Mucosa of descending colon (tissue), 3 donors: ENCODE measurements around the gene FBRSL1. TPM values are rescaled to one million over a fixed set of nuclear protein-coding genes. Genes with fewer than 3 reads are reported as not detected.

Experiments used
- ATAC-seq: fragments of 200-7000 bp; cut with Tn5 transposase; one replicate; pipeline ENCODE4 v1.9.1; 2020; ENCODE audit warnings: mild to moderate bottlenecking, moderate library complexity
- DNase-seq, 3 donors: peaks; one replicate each; pipeline ENCODE4 v3.0.0-alpha.2; 2020
- H3K36me3 ChIP-seq: fragments of 200-600 bp; one replicate; pipeline ENCODE4 v1.8.0; 2021; ENCODE audit warnings: low read depth, mild to moderate bottlenecking
- H3K4me1 ChIP-seq: fragments of 200-600 bp; one replicate; pipeline ENCODE4 v1.8.0; 2021; ENCODE audit warnings: low read depth, mild to moderate bottlenecking
- H3K4me3 ChIP-seq: fragments of 200-600 bp; one replicate; pipeline ENCODE4 v1.8.0; 2021; ENCODE audit warnings: mild to moderate bottlenecking
- H3K9me3 ChIP-seq: fragments of 200-600 bp; one replicate; pipeline ENCODE4 v1.8.0; 2021; ENCODE audit warnings: mild to moderate bottlenecking
- CTCF ChIP-seq: fragments of 200-600 bp; IDR thresholded peaks from one replicate; pipeline ENCODE4 v1.8.0; 2022; ENCODE audit warnings: antibody characterized with exemption, mild to moderate bottlenecking
- intact Hi-C, 2 donors: fragments of 100-400 bp; cut with DNase I in 1 of 2; cut with micrococcal nuclease in 1 of 2; formaldehyde crosslinking; loops; one replicate each; pipeline versions ENCODE4 v1.11.0 to v1.11.1; 2022; cut with DNase I, micrococcal nuclease
- total RNA-seq, 3 donors: library from RNA; stranded (reverse); fragmentation: NEBNext Ultra II Directional in 2 of 3; extraction: Animal tissue kit (Norgen Biotek cat#: 25700) in 2 of 3; gene quantifications; one replicate each; pipeline versions ENCODE4 v1.2.1 to v1.2.4, GENCODE V29; 2021 to 2023
- donor health status: DM: no; HTN: no; CAD: no; lungs with moderate emphysema.
- donor health status: DM: no; HTN: no; CAD: no.
- donor health status: DM: no; HTN: yes; CAD: no.

The FBRSL1 gene
- total RNA-seq, 3 donors from 2014 or later, result 54.7 to 68.5 (median 55.6) TPM

GRCh38 chr12:132489078-132489601, 811 bp upstream of the FBRSL1 start:
- H3K4me3 ChIP-seq, result peak overlapping the region; percentile 32
- no peaks in the 10 kb centered on the region for H3K9me3 ChIP-seq
- DNase-seq (peak; percentile 55 to 88 (median 81)), ATAC-seq (peak; percentile 64)
- no peaks in the 10 kb centered on the region for H3K36me3 ChIP-seq
- intact Hi-C loops, result no loop called here
- no peak for TF ChIP-seq CTCF
- peaks cover 32% of the 10 kb centered on the region for H3K4me1 ChIP-seq

- Histone ChIP-seq H3K4me3 (peak overlapping the region; percentile 44), H3K9me3 (no peaks in the 10 kb centered on the region), H3K36me3 (no peaks in the 10 kb centered on the region), H3K4me1 (peaks cover 43% of the 10 kb centered on the region)
- ATAC-seq (no peak), DNase-seq (peak in 1 of 3 donors; percentile 69)
- intact Hi-C loops, result no loop called here
- TF ChIP-seq CTCF, result no peak
Observed at GRCh38 chr12:132490422-132491137, 629 bp downstream of the FBRSL1 start.

GRCh38 chr12:132491138-132491663, 1.2 kb downstream of the FBRSL1 start:
- Histone ChIP-seq H3K4me1 (peaks cover 43% of the 10 kb centered on the region), H3K36me3 (no peaks in the 10 kb centered on the region), H3K4me3 (peak overlapping the region; percentile 44), H3K9me3 (no peaks in the 10 kb centered on the region)
- no peak for TF ChIP-seq CTCF
- no peak for DNase-seq
- intact Hi-C loops, result no loop called here
- no peak for ATAC-seq

GRCh38 chr12:132491761-132492378, 1.9 kb downstream of the FBRSL1 start:
- Histone ChIP-seq H3K9me3 (no peaks in the 10 kb centered on the region), H3K36me3 (no peaks in the 10 kb centered on the region), H3K4me1 (peaks cover 43% of the 10 kb centered on the region), H3K4me3 (no peak overlapping the region)
- DNase-seq (no peak), ATAC-seq (no peak)
- no peak for TF ChIP-seq CTCF
- intact Hi-C loops, result no loop called here

- no peak for ATAC-seq
- H3K9me3 ChIP-seq, result no peaks in the 10 kb centered on the region
- no peak for TF ChIP-seq CTCF
- peaks cover 43% of the 10 kb centered on the region for H3K4me1 ChIP-seq
- intact Hi-C loops, result no loop called here
- DNase-seq, result no peak
- H3K36me3 ChIP-seq, result no peaks in the 10 kb centered on the region
- H3K4me3 ChIP-seq, result no peak overlapping the region
Observed at GRCh38 chr12:132492522-132492921, 2.6 kb downstream of the FBRSL1 start.
